Epithelial cell of esophagus (primary cell): ENCODE measurements around the gene MBLAC1.

ENCODE experiments used
- DNase-seq: peaks from one replicate; pipeline ENCODE4 v3.0.0; 2010; ENCODE audit warnings: low read depth
- H3K4me3 ChIP-seq: 2 replicates; pipeline ENCODE4 v1.5.1; 2011; ENCODE audit warnings: mild to moderate bottlenecking, low read length, control low read depth
- CTCF ChIP-seq: IDR thresholded peaks from 2 replicates; pipeline ENCODE4 v1.5.1; 2011; ENCODE audit warnings: low read depth, mild to moderate bottlenecking, low read length, control low read depth, inconsistent platforms; ENCODE audit not compliant: insufficient read depth; ENCODE audit errors: missing control alignments

The MBLAC1 gene

DNA sequence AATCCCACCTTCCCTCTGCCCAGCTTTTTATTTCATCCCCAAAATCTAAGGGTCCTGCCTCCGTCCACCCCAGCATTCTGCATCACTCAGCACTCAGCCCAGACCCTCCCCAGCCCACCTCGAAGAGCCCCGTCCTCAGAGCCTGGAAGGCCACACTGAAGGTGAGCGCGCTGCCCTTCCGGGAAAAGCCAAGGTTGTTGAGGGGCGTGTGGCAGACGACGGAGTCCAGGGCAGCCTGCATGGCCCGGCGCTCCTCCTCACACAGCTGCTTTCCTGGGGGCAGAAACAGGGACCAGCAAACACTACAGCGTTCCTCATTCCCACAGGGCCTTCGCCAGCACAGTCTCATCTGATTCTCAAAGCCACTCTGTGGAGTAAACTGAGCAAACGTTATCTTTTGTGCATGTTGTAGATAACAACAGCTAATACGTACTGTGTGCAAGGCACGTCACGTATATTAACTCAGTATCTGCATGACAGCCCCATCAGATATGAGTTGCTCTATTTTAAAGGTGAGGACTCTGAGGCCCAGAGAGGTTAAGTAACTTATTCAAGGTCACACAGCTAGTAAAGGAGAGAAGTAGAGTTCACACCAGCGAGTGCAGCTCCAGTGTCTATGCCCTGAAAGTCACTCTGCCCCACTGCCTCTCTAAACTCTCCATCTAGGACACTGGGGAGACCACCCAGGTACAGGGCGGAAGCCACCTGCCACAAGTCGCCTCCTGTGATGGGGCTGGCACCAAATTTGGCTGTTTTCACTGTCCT lies 29.0 kb downstream of the MBLAC1 start:
- H3K4me3 ChIP-seq, result no peak overlapping the region
- DNase-seq, result no peak
- TF ChIP-seq CTCF, result no peak

DNA sequence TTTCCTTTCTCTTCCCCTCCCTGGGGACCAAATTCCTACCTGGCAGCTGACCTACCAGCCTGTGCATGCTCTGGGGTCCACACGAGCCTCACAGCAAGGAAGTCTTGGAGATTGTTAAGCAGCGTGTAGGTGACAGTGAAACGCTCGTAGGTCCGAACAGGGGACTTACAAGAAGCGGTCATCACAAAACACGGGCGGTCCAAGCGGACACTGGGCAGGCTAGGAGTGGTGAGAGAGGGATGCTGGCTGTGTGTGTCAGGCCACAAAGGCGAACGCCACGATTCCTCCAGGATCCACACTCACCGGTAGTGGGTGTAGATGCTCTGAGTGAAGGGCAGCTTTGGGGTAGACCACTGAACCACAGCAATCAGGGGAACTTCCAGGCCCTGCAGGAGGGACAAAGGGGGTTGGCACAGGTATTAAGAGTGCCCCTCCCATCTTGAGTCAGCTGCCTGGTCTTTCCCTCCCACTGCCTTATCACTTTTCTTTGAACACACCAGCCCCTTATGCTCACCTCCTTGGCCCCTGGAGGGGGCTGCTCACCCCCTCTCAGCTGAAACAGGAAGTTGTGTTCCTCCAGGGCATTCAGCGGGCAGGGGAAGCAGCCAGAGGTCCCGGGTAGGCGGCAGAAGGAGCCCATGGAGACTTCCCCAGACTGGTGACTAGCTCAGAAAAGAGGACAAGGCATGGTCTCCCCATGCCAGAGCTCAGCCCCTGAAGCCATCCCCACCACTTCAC lies 29.7 kb downstream of the MBLAC1 start:
- H3K4me3 ChIP-seq, result no peak overlapping the region
- no peak for DNase-seq
- no peak for TF ChIP-seq CTCF

- peak overlapping the region; percentile 59 for H3K4me3 ChIP-seq
- TF ChIP-seq CTCF, result no peak
- no peak for DNase-seq
Measured at GRCh38 chr7:100157069-100157333, 30.2 kb downstream of the MBLAC1 start.

DNA sequence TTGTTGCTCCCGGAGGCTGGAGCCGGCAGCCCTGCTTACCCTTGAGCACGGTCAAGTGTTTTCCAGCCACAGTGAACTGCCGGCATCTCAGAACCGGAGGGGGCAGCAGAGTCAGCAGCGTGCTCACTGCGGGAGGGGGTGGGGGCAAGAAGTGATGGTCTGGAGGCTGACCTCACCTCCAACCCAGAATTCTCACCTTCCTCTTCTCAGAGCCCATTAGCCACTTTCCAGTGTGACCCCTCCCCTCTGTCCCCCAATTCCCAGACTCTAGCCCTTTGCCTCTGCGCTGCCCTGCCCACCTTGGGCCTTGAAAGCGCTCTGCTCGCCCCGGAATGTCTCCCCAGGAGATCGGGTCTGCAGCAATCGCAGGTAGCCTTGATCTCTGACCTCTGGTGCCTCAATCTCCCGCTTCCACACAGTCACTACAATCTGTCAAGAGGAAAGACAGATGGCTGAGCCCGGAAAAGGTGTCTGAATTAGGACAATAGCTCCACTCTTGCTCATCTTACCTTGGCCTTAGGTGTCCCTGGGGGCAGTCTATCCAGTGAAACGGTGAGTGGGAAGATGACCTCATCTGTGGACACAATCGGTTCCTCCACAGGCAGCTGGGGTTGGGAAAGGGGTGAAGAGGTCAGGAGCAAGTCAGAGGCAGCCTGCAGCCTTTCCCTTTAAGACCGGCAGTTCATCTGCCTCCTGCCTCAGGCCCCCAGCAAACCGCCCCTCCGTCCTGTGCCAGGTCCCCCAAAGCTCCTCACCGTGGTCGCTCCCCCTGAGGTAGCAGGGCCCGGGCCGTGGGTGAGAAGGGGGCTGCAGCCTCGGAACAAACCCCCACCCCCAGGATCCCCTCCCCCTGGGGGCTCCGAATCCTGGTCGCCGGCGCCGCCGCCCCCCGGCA lies 30.8 kb downstream of the MBLAC1 start:
- peak; percentile 71 for DNase-seq
- peak; percentile 10 for TF ChIP-seq CTCF
- peak overlapping the region; percentile 59 for H3K4me3 ChIP-seq

DNA sequence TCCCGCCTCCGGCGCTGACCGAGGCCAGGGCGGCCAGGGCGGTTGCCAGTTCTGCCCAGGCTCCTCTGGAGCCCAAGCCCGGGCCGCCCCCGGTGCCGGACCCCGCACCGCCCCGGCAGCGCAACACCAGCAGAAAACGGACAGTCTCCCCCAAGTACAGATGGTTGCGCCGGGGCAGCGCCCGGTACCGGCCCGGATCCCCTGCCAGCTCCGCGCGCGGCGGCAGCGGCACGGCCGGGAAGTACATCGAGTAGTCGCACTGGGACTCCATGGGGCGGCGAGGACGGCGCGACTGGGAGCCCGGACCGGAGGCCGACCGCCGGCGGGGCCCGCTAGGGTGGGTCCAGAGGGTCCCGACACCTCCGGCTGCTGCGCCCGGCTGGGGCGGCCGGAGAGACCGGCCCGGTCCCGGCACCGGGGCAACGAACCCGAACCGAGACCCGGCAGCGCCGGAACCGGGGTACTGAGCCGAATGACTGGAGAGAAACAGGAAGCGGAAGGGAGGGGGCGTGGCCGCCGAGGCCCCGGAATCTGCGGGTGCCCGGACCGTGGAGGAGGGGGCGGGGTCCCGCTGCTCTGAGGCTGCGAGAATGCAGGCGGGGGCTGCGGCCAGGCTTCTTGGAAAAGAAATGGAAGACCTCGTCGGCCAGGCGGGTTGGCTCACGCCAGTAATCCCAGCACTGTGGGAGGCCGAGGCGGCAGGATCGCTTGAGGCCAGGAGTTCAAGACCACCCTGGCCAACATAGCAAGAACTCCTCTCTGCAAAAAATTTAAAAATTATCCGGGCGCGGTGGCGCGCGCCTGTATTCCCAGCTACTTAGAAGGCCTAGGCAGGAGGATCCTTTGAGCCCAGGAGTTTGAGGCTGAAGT lies 31.7 kb downstream of the MBLAC1 start, which contains the start of gene TRAPPC14:
TRAPPC14 (minus strand) TSS at position 495 of the 870 bp plus-strand sequence; CDS start at position 271, 224 bp downstream.
- DNase-seq, result peak; percentile 80
- no peak for TF ChIP-seq CTCF

DNA sequence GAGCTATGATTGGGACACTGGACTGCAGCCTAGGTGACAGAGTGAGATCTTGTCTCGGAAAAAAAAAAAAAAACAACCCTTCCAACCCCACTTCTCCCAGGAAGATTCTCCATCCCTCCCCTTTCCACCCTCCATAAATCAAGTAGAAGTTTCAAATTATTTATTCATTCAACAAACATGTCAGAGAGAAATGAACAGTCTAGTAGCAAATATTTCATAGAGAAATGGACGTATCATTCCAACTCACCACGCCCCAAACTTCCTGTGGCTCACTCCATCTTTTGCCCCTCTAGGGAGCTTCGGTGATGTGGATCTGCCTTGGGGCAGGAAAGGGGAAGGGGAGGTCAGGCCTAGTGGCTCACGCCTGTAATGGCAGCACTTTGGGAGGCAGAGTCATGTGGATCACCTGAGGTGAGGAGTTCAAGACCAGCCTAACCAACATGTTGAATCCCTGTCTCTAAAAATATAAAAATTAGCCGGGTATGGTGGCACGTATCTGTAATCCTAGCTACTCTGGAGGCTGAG lies 32.4 kb downstream of the MBLAC1 start:
- H3K4me3 ChIP-seq, result peak overlapping the region; percentile 59

More for the DNA sequence above, 31.7 kb downstream of the MBLAC1 start, which contains the start of gene TRAPPC14:
- H3K4me3 ChIP-seq, result peak within 1 kb of the TSS; percentile 59

More for the DNA sequence above, 32.4 kb downstream of the MBLAC1 start:
- no peak for DNase-seq
- TF ChIP-seq CTCF, result no peak
